Measurements from ENCODE around the gene FOXD2. TPM values are rescaled to one million over a fixed set of nuclear protein-coding genes. Genes with fewer than 3 reads are reported as not detected.

The FOXD2 gene
- total RNA-seq, 2 donors from 2014 or later: 0.19 to 0.37 TPM

- intact Hi-C loops (cut with DNase I): loop anchor here (1.0 to 10.0 kb wide), 3 partner anchors 46 to 252 kb away; no protein-coding TSS in a partner anchor
Measured at GRCh38 chr1:47436979-47437446, 831 bp upstream of the FOXD2 start.

GRCh38 chr1:47438165-47439016 is 547 bp downstream of the FOXD2 start:
- no peak for DNase-seq (ENCODE audit: low spot score)
- intact Hi-C loops (cut with DNase I): loop anchor here in 1 of 2 donors (5.0 to 10.0 kb wide), 2 partner anchors 134 to 254 kb away; no protein-coding TSS in a partner anchor

More at GRCh38 chr1:47436979-47437446, 831 bp upstream of the FOXD2 start:
- no peak for DNase-seq (ENCODE audit: low spot score)

GRCh38 chr1:47439017-47439818 is 1.4 kb downstream of the FOXD2 start:
- intact Hi-C loops (cut with DNase I): loop anchor here in 1 of 2 donors (5.0 to 10.0 kb wide), 2 partner anchors 133 to 254 kb away; no protein-coding TSS in a partner anchor
- no peak for DNase-seq (ENCODE audit: low spot score)

- intact Hi-C loops (cut with DNase I): loop anchor here in 1 of 2 donors (5.0 to 10.0 kb wide), 2 partner anchors 132 to 255 kb away; no protein-coding TSS in a partner anchor
- DNase-seq (ENCODE audit: low spot score): no peak
Measured at GRCh38 chr1:47439819-47440598, 2.2 kb downstream of the FOXD2 start.

- DNase-seq (ENCODE audit: low spot score): no peak
- intact Hi-C loops (cut with DNase I): no loop called here
Measured at GRCh38 chr1:47440599-47441081, 2.8 kb downstream of the FOXD2 start.

- no peak for DNase-seq (ENCODE audit: low spot score)
- intact Hi-C loops (cut with DNase I): no loop called here
Measured at GRCh38 chr1:47441450-47442106, 3.7 kb downstream of the FOXD2 start.

- intact Hi-C loops (cut with DNase I): no loop called here
Measured at GRCh38 chr1:47442202-47442601, 4.4 kb downstream of the FOXD2 start.

GRCh38 chr1:47442842-47443529 is 5.1 kb downstream of the FOXD2 start:
- no peak for DNase-seq (ENCODE audit: low spot score)
- intact Hi-C loops (cut with DNase I): no loop called here

More at GRCh38 chr1:47442202-47442601, 4.4 kb downstream of the FOXD2 start:
- no peak for DNase-seq (ENCODE audit: low spot score)

GRCh38 chr1:47443530-47444296 is 5.9 kb downstream of the FOXD2 start:
- DNase-seq (ENCODE audit: low spot score): no peak
- intact Hi-C loops (cut with DNase I): no loop called here

GRCh38 chr1:47444297-47444561 is 6.4 kb downstream of the FOXD2 start:
- DNase-seq (ENCODE audit: low spot score): no peak
- intact Hi-C loops (cut with DNase I): no loop called here

- intact Hi-C loops (cut with DNase I): no loop called here
- no peak for DNase-seq (ENCODE audit: low spot score)
Measured at GRCh38 chr1:47444562-47445465, 7.0 kb downstream of the FOXD2 start.

GRCh38 chr1:47445823-47446550 is 8.1 kb downstream of the FOXD2 start:
- intact Hi-C loops (cut with DNase I): no loop called here
- DNase-seq (ENCODE audit: low spot score): no peak

GRCh38 chr1:47448462-47449222 is 10.8 kb downstream of the FOXD2 start:
- intact Hi-C loops (cut with DNase I): no loop called here
- DNase-seq (ENCODE audit: low spot score): no peak

- intact Hi-C loops (cut with DNase I): no loop called here
- no peak for DNase-seq (ENCODE audit: low spot score)
Measured at GRCh38 chr1:47449822-47450552, 12.1 kb downstream of the FOXD2 start.

Measured in posterior vena cava (tissue), 2 donors.